H9 (cell line): ENCODE results near the gene POLN. TPM values are rescaled to one million over a fixed set of nuclear protein-coding genes. Genes with fewer than 3 reads are reported as not detected.
A peak's percentile ranks its signal among the peaks of the same experiment; 100 is the strongest.

ENCODE experiments used
- DNase-seq: peaks from one replicate; pipeline ENCODE4 v3.0.0-alpha.2; 2017
- H2AFZ ChIP-seq: one replicate; pipeline ENCODE4 v1.6.1; 2013; ENCODE audit warnings: mild to moderate bottlenecking, low read length, control low read depth, moderate library complexity
- H2AK5ac ChIP-seq: 2 replicates; pipeline ENCODE4 v1.6.1; 2013; ENCODE audit warnings: low read length, control low read depth, mixed read lengths; ENCODE audit not compliant: insufficient read length
- H2BK120ac ChIP-seq: one replicate; pipeline ENCODE4 v1.6.1; 2013; ENCODE audit warnings: low read depth, mild to moderate bottlenecking, low read length, control low read depth, inconsistent platforms; ENCODE audit not compliant: poor library complexity, severe bottlenecking
- H2BK12ac ChIP-seq: 2 replicates; pipeline ENCODE4 v1.6.1; 2013; ENCODE audit warnings: low read length, control low read depth, mixed read lengths, low read depth; ENCODE audit not compliant: insufficient read length
- H2BK15ac ChIP-seq: 2 replicates; pipeline ENCODE4 v1.6.1; 2013; ENCODE audit warnings: low read depth, low read length, control low read depth
- H2BK20ac ChIP-seq: one replicate; pipeline ENCODE4 v1.6.1; 2013; ENCODE audit warnings: low read depth, mild to moderate bottlenecking, low read length, control low read depth, inconsistent platforms; ENCODE audit not compliant: poor library complexity, severe bottlenecking
- H2BK5ac ChIP-seq: 2 replicates; pipeline ENCODE4 v1.6.1; 2013; ENCODE audit warnings: low read length, control low read depth, mixed read lengths; ENCODE audit not compliant: insufficient read length
- H3K14ac ChIP-seq: 2 replicates; pipeline ENCODE4 v1.6.1; 2013; ENCODE audit warnings: low read length, control low read depth; ENCODE audit not compliant: insufficient read depth
- H3K18ac ChIP-seq: 2 replicates; pipeline ENCODE4 v1.6.1; 2013; ENCODE audit warnings: low read depth, mild to moderate bottlenecking, mixed read lengths, low read length, control low read depth; ENCODE audit not compliant: insufficient read length
- H3K23ac ChIP-seq: 2 replicates; pipeline ENCODE4 v1.6.1; 2013; ENCODE audit warnings: low read length, control low read depth, mixed read lengths, low read depth; ENCODE audit not compliant: insufficient read length
- H3K23me2 ChIP-seq: 2 replicates; pipeline ENCODE4 v1.6.1; 2013; ENCODE audit warnings: low read depth, mild to moderate bottlenecking, mixed read lengths, low read length, control low read depth; ENCODE audit not compliant: insufficient read length, poor library complexity, severe bottlenecking
- H3K27ac ChIP-seq: 2 replicates; pipeline ENCODE4 v1.5.1; 2013; ENCODE audit warnings: low read length, control low read depth, mixed read lengths, low read depth; ENCODE audit not compliant: insufficient read length
- H3K27me3 ChIP-seq: 2 replicates; pipeline ENCODE4 v1.6.1; 2013; ENCODE audit warnings: low read length, control low read depth, inconsistent platforms; ENCODE audit not compliant: insufficient read depth
- H3K4ac ChIP-seq: 2 replicates; pipeline ENCODE4 v1.6.1; 2013; ENCODE audit warnings: low read depth, mild to moderate bottlenecking, control low read depth, inconsistent platforms, low read length, moderate library complexity
- H3K4me1 ChIP-seq: 2 replicates; pipeline ENCODE4 v1.6.1; 2013; ENCODE audit warnings: low read length, control low read depth, inconsistent platforms; ENCODE audit not compliant: insufficient read depth
- H3K4me2 ChIP-seq: 2 replicates; pipeline ENCODE4 v1.6.1; 2013; ENCODE audit warnings: low read length, control low read depth, mixed read lengths; ENCODE audit not compliant: insufficient read length, insufficient read depth
- H3K56ac ChIP-seq: 2 replicates; pipeline ENCODE4 v1.6.1; 2013; ENCODE audit warnings: low read depth, mild to moderate bottlenecking, mixed read lengths, low read length, control low read depth; ENCODE audit not compliant: insufficient read length
- H3K79me1 ChIP-seq: 2 replicates; pipeline ENCODE4 v1.6.1; 2013; ENCODE audit warnings: low read depth, mild to moderate bottlenecking, moderate library complexity, low read length, control low read depth, inconsistent platforms; ENCODE audit not compliant: insufficient read depth, poor library complexity, severe bottlenecking
- H3K79me2 ChIP-seq: 2 replicates; pipeline ENCODE4 v1.6.1; 2013; ENCODE audit warnings: low read length, control low read depth, inconsistent platforms; ENCODE audit not compliant: insufficient read depth
- H3K9ac ChIP-seq: 2 replicates; pipeline ENCODE4 v1.6.1; 2013; ENCODE audit warnings: low read length, control low read depth, mixed read lengths; ENCODE audit not compliant: insufficient read length; ENCODE audit errors: extremely low read depth
- H3K9me3 ChIP-seq: one replicate; pipeline ENCODE4 v1.6.1; 2013; ENCODE audit warnings: low read depth, low read length, inconsistent platforms; ENCODE audit not compliant: control insufficient read depth
- H3T11ph ChIP-seq: one replicate; pipeline ENCODE4 v1.6.1; 2013; ENCODE audit warnings: mild to moderate bottlenecking, low read length, control low read depth, inconsistent platforms
- H4K20me1 ChIP-seq: one replicate; pipeline ENCODE4 v1.6.1; 2013; ENCODE audit not compliant: control insufficient read depth, insufficient read length, insufficient read depth
- H4K5ac ChIP-seq: 2 replicates; pipeline ENCODE4 v1.6.1; 2013; ENCODE audit warnings: low read depth, mild to moderate bottlenecking, mixed read lengths, low read length, control low read depth; ENCODE audit not compliant: insufficient read length
- H4K8ac ChIP-seq: replicated peaks from 2 replicates; pipeline ENCODE4 v1.6.1; 2013; ENCODE audit warnings: low read length, control low read depth, mixed read lengths, low read depth; ENCODE audit not compliant: insufficient read length
- H4K91ac ChIP-seq: 2 replicates; pipeline ENCODE4 v1.6.1; 2013; ENCODE audit warnings: low read depth, mild to moderate bottlenecking, moderate library complexity, mixed read lengths, low read length, control low read depth; ENCODE audit not compliant: insufficient read length
- H3K27ac Mint-ChIP-seq, 3 experiments: 2 replicates in 2 of 3; 3 replicates in 1 of 3; pipeline ENCODE4 v1.8.0; 2020 to 2021; ENCODE audit warnings: mixed read lengths in 3 of 3, mild to moderate bottlenecking in 1 of 3, moderate library complexity in 1 of 3
- H3K27me3 Mint-ChIP-seq: 2 replicates; pipeline ENCODE4 v1.8.0; 2021; ENCODE audit warnings: low read depth, mild to moderate bottlenecking, moderate library complexity, mixed read lengths
- H3K36me3 Mint-ChIP-seq, 3 experiments: 2 replicates in 2 of 3; 3 replicates in 1 of 3; pipeline ENCODE4 v1.8.0; 2020 to 2021; ENCODE audit warnings: low read depth in 3 of 3, mixed read lengths in 3 of 3; ENCODE audit not compliant: insufficient read depth in 1 of 3
- H3K4me1 Mint-ChIP-seq, 2 experiments: 2 replicates each; pipeline ENCODE4 v1.8.0; 2020; ENCODE audit warnings: mixed read lengths in 2 of 2
- H3K4me3 Mint-ChIP-seq, 2 experiments: 2 replicates in 1 of 2; 3 replicates in 1 of 2; pipeline ENCODE4 v1.8.0; 2020 to 2021; ENCODE audit warnings: mild to moderate bottlenecking in 2 of 2, mixed read lengths in 2 of 2, moderate library complexity in 1 of 2
- H3K9me3 Mint-ChIP-seq, 2 experiments: 2 replicates in 1 of 2; 3 replicates in 1 of 2; pipeline ENCODE4 v1.8.0; 2020; ENCODE audit warnings: mild to moderate bottlenecking in 2 of 2, mixed read lengths in 2 of 2, moderate library complexity in 1 of 2
- WGBS: extraction: QIAGEN DNeasy Blood & Tissue Kit; methylation state at CpG from one replicate; pipeline ENCODE4 v1.1.7; 2013; ENCODE audit warnings: missing lambda C conversion rate, low lambda C conversion rate, mixed read lengths; ENCODE audit not compliant: insufficient read length; ENCODE audit errors: extremely low coverage; 5-methylcytosine and 5-hydroxymethylcytosine counted together
- total RNA-seq: library from RNA; stranded (reverse); gene quantifications from 2 replicates; pipeline ENCODE4 v1.2.1, GENCODE V29; 2021
- TF ChIP-seq, protein P1 (sequence below): fragments of 200-600 bp; sonication (generic); conservative IDR thresholded peaks from 3 replicates; pipeline ENCODE4 v1.8.0; 2021; ENCODE audit warnings: antibody characterized with exemption, mild to moderate bottlenecking

The POLN gene
- total RNA-seq, 1 experiment from 2014 or later, result 0.74 TPM

DNA sequence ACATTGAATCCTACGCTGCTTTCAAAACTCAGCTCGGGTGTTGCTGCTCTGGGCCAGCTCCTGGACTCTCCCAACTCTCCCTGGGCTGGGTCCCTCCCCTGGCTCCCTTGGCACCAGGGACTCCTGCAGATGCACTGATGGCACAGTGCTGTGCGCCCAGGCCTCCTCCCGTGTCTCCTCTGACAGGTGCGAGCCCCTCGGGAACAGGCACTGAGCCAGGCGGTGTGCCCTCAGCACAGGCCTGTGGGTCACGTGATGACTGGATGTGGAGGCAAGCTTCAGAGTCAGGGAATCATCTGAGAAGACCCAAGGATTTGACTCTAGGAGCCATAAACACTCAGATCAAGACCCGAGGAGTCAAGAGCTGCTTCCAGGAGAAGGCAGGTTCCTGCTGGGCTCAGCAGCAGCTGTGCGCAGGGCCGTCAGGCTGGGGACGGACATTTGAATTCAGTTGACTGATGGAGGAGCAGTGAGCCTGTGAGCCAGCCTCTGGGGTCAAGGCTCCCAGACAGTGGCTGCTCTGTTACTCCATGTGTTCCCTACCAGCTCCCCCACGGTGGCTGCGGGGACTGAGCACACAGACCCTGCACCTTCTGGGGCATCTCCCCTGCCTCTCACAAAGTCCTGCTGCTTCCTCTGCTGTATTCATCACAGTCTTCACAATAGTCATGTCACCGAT, 149.8 kb downstream of the POLN start:
- no peak overlapping the region for H2AK5ac ChIP-seq
- H3K23me2 ChIP-seq, result no peaks in the 10 kb centered on the region
- H3K14ac ChIP-seq, result no peak overlapping the region
- TF ChIP-seq, protein P1, sequence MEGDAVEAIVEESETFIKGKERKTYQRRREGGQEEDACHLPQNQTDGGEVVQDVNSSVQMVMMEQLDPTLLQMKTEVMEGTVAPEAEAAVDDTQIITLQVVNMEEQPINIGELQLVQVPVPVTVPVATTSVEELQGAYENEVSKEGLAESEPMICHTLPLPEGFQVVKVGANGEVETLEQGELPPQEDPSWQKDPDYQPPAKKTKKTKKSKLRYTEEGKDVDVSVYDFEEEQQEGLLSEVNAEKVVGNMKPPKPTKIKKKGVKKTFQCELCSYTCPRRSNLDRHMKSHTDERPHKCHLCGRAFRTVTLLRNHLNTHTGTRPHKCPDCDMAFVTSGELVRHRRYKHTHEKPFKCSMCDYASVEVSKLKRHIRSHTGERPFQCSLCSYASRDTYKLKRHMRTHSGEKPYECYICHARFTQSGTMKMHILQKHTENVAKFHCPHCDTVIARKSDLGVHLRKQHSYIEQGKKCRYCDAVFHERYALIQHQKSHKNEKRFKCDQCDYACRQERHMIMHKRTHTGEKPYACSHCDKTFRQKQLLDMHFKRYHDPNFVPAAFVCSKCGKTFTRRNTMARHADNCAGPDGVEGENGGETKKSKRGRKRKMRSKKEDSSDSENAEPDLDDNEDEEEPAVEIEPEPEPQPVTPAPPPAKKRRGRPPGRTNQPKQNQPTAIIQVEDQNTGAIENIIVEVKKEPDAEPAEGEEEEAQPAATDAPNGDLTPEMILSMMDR, result no peak
- H2BK5ac ChIP-seq, result no peak overlapping the region
- no peak overlapping the region for H4K91ac ChIP-seq
- no peak overlapping the region for H2BK12ac ChIP-seq
- no peak overlapping the region for H3K4ac ChIP-seq
- H3K27me3 Mint-ChIP-seq, result peaks cover 25% of the 10 kb centered on the region
- no peak overlapping the region for H2BK20ac ChIP-seq
- H3K9me3 Mint-ChIP-seq, result peaks cover 11 to 12% of the 10 kb centered on the region in 2 experiments
- no peaks in the 10 kb centered on the region for H3K79me1 ChIP-seq
- H2AFZ ChIP-seq, result no peak overlapping the region
- peaks cover 2 to 4% (median 4%) of the 10 kb centered on the region in 3 experiments; a peak in 5 of 7 replicates for H3K36me3 Mint-ChIP-seq
- peak overlapping the region in 1 of 3 experiments; percentile 16; a peak in 1 of 7 replicates for H3K27ac Mint-ChIP-seq
- H4K8ac ChIP-seq, result no peak overlapping the region
- H3K9ac ChIP-seq, result no peak overlapping the region
- DNase-seq, result no peak
- no peak overlapping the region for H3K4me3 Mint-ChIP-seq
- H2BK15ac ChIP-seq, result no peak overlapping the region
- no peaks in the 10 kb centered on the region for H4K20me1 ChIP-seq
- H3K56ac ChIP-seq, result no peak overlapping the region
- H3K9me3 ChIP-seq, result no peaks in the 10 kb centered on the region
- no peaks in the 10 kb centered on the region for H3K4me1 Mint-ChIP-seq
- no peaks in the 10 kb centered on the region for H3K4me1 ChIP-seq
- H3K4me2 ChIP-seq, result no peak overlapping the region
- no peaks in the 10 kb centered on the region for H3K27me3 ChIP-seq
- no CpG with 5 or more reads among the region's 15 CpGs for WGBS
- H3K18ac ChIP-seq, result no peak overlapping the region
- H3T11ph ChIP-seq, result no peak overlapping the region
- H2BK120ac ChIP-seq, result no peak overlapping the region
- H3K79me2 ChIP-seq, result no peaks in the 10 kb centered on the region
- no peak overlapping the region for H3K27ac ChIP-seq
- no peak overlapping the region for H4K5ac ChIP-seq
- no peak overlapping the region for H3K23ac ChIP-seq
